Smooth muscle cell of the brain vasculature (primary cell): ENCODE results near the gene TICAM1.
"Not testable (repeated sequence)": the region's sequence is repeated elsewhere in the genome, so short reads cannot be mapped to it uniquely, and the experiment has no call there.

Experiments used
- DNase-seq: peaks from one replicate; pipeline ENCODE4 v3.0.0-alpha.2; 2012; ENCODE audit warnings: low read depth, low spot score

Gene TICAM1

GRCh38 chr19:4831304-4831978 lies at the start of gene TICAM1:
Gene TICAM1 (minus strand): TSS chr19:4831712. CDS start chr19:4818377, 13,335 bp downstream.
- no peak for DNase-seq

GRCh38 chr19:4879041-4879440 lies 47.5 kb upstream of the TICAM1 start:
- no peak for DNase-seq

- no peak for DNase-seq
Measured at GRCh38 chr19:4878491-4878968, 47.0 kb upstream of the TICAM1 start.

- no peak for DNase-seq
Measured at GRCh38 chr19:4877753-4878490, 46.4 kb upstream of the TICAM1 start.

GRCh38 chr19:4873930-4874329 lies 42.4 kb upstream of the TICAM1 start:
- DNase-seq, result no peak

- no peak for DNase-seq
Measured at GRCh38 chr19:4871711-4872110, 40.2 kb upstream of the TICAM1 start.

- DNase-seq, result peak; percentile 56
Measured at GRCh38 chr19:4870025-4870700, 38.7 kb upstream of the TICAM1 start.

- no peak for DNase-seq
Measured at GRCh38 chr19:4868286-4868834, 36.8 kb upstream of the TICAM1 start.

- peak; percentile 89 for DNase-seq
Measured at GRCh38 chr19:4867534-4868285, 36.2 kb upstream of the TICAM1 start, which contains the start of gene PLIN3. Gene PLIN3 (minus strand): TSS chr19:4867667. CDS start chr19:4861394, 6,273 bp downstream.

- no peak for DNase-seq
Measured at GRCh38 chr19:4866595-4867424, 35.3 kb upstream of the TICAM1 start.

GRCh38 chr19:4861147-4861546 lies 29.6 kb upstream of the TICAM1 start:
- no peak for DNase-seq

GRCh38 chr19:4859697-4860096 lies 28.2 kb upstream of the TICAM1 start:
- no peak for DNase-seq

- DNase-seq, result not testable (repeated sequence)
Measured at GRCh38 chr19:4856468-4856867, 25.0 kb upstream of the TICAM1 start.

GRCh38 chr19:4853506-4853905 lies 22.0 kb upstream of the TICAM1 start:
- not testable (repeated sequence) for DNase-seq

- no peak for DNase-seq
Measured at GRCh38 chr19:4852484-4852883, 21.0 kb upstream of the TICAM1 start.

GRCh38 chr19:4851551-4852290 lies 20.2 kb upstream of the TICAM1 start:
- no peak for DNase-seq

- DNase-seq, result no peak
Measured at GRCh38 chr19:4849019-4849418, 17.5 kb upstream of the TICAM1 start.

GRCh38 chr19:4847190-4847973 lies 15.9 kb upstream of the TICAM1 start:
- DNase-seq, result no peak

- DNase-seq, result not testable (repeated sequence)
Measured at GRCh38 chr19:4845975-4846374, 14.5 kb upstream of the TICAM1 start.
